ENCODE results near the gene CNST. TPM values are rescaled to one million over a fixed set of nuclear protein-coding genes. Genes with fewer than 3 reads are reported as not detected.

Gene CNST
- total RNA-seq, 1 experiment from 2014 or later = 19.8 TPM

DNA sequence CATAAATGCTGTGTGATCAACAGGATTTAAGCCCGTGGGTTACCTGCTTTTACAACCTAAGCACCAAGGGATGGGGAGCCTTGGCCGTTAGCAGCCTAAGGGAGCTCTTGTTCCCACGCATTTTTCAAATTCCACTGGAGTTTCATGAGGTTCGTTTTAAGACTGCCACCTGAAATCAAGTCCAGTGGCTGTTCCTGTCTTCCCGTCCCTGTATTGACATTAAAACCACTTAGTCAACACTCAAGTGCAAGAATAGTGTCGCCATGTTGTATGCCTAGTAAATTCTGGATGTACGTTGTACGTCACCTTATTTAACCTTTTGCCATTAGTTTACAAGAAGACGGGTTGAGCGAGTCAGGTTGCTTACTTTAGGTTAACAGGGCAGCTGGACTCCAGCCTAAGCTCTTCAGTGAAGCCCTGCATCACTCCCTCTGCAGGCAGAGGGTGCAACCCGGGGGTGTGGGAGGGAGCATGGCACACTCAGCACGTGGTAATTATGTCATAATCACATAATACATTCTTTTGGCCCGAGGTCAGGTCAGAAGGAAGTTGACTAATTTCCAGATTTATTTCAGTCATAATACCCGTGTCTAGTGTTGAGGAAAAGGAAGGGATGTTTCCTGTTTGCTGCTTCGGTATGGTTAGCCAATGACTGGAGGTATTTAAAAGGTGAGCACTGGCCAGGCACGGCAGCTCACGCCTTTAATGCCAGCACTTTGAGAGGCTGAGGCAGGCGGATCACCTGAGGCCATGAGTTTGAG, 42.5 kb downstream of the CNST start:
- H3K4me2 ChIP-seq (ENCODE audit: insufficient read depth, insufficient read length, low read length) = no peak overlapping the region

More for the DNA sequence above, 42.5 kb downstream of the CNST start:
- Histone ChIP-seq H3K56ac (ENCODE audit: insufficient read length, low read depth, low read length) (no peak overlapping the region), H3T11ph (ENCODE audit: low read length) (no peak overlapping the region), H3K27ac (ENCODE audit: insufficient read length, low read depth, low read length) (no peak overlapping the region), H3K27me3 (ENCODE audit: insufficient read depth, low read length) (no peaks in the 10 kb centered on the region), H4K91ac (ENCODE audit: insufficient read length, low read depth, low read length) (no peak overlapping the region), H2AK5ac (ENCODE audit: insufficient read length, low read length) (no peak overlapping the region), H3K4ac (ENCODE audit: low read depth, low read length) (no peak overlapping the region), H3K79me1 (ENCODE audit: insufficient read depth, low read depth, low read length, poor library complexity, severe bottlenecking) (peaks cover 3% of the 10 kb centered on the region), H3K4me1 (ENCODE audit: insufficient read depth, low read length) (no peaks in the 10 kb centered on the region), H3K18ac (ENCODE audit: insufficient read length, low read depth, low read length) (no peak overlapping the region), H3K9me3 (ENCODE audit: control insufficient read depth, low read depth, low read length) (no peaks in the 10 kb centered on the region), H4K5ac (ENCODE audit: insufficient read length, low read depth, low read length) (no peak overlapping the region), H2AFZ (ENCODE audit: low read length) (no peak overlapping the region), H4K8ac (replicated peaks; ENCODE audit: insufficient read length, low read depth, low read length) (no peak overlapping the region), H3K14ac (ENCODE audit: insufficient read depth, low read length) (no peak overlapping the region), H3K23ac (ENCODE audit: insufficient read length, low read depth, low read length) (no peak overlapping the region), H3K23me2 (ENCODE audit: insufficient read length, low read depth, low read length, poor library complexity, severe bottlenecking) (no peaks in the 10 kb centered on the region), H4K20me1 (ENCODE audit: control insufficient read depth, insufficient read depth, insufficient read length) (no peaks in the 10 kb centered on the region), H2BK12ac (ENCODE audit: insufficient read length, low read depth, low read length) (no peak overlapping the region), H3K79me2 (ENCODE audit: insufficient read depth, low read length) (0 out of 2 replicates have a peak, but pooled peaks cover 2% of the 10 kb centered on the region), H2BK15ac (ENCODE audit: low read depth, low read length) (no peak overlapping the region), H2BK120ac (ENCODE audit: low read depth, low read length, poor library complexity, severe bottlenecking) (no peak overlapping the region), H3K9ac (ENCODE audit: extremely low read depth, insufficient read length, low read length) (no peak overlapping the region), H2BK20ac (ENCODE audit: low read depth, low read length, poor library complexity, severe bottlenecking) (no peak overlapping the region), H2BK5ac (ENCODE audit: insufficient read length, low read length) (no peak overlapping the region)
- Mint-ChIP-seq H3K4me1 (peaks cover 17 to 19% of the 10 kb centered on the region in 2 experiments), H3K9me3 (peaks cover 0 to 3% of the 10 kb centered on the region in 2 experiments; a peak in 1 of 5 replicates), H3K27ac (peak overlapping the region in 1 of 3 experiments; percentile 22; a peak in 2 of 7 replicates), H3K4me3 (no peak overlapping the region; a peak in 1 of 5 replicates), H3K36me3 (ENCODE audit: insufficient read depth in 1 of 3, low read depth in 3 of 3) (peaks cover 0 to 2% (median 0%) of the 10 kb centered on the region in 3 experiments; a peak in 2 of 7 replicates), H3K27me3 (ENCODE audit: low read depth) (no peaks in the 10 kb centered on the region)
- DNase-seq = peak; percentile 31
- TF ChIP-seq, protein P1, sequence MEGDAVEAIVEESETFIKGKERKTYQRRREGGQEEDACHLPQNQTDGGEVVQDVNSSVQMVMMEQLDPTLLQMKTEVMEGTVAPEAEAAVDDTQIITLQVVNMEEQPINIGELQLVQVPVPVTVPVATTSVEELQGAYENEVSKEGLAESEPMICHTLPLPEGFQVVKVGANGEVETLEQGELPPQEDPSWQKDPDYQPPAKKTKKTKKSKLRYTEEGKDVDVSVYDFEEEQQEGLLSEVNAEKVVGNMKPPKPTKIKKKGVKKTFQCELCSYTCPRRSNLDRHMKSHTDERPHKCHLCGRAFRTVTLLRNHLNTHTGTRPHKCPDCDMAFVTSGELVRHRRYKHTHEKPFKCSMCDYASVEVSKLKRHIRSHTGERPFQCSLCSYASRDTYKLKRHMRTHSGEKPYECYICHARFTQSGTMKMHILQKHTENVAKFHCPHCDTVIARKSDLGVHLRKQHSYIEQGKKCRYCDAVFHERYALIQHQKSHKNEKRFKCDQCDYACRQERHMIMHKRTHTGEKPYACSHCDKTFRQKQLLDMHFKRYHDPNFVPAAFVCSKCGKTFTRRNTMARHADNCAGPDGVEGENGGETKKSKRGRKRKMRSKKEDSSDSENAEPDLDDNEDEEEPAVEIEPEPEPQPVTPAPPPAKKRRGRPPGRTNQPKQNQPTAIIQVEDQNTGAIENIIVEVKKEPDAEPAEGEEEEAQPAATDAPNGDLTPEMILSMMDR (conservative IDR thresholded peaks at IDR 0.05) = no peak
- WGBS (ENCODE audit: extremely low coverage, insufficient read length, low lambda C conversion rate) = no CpG with 5 or more reads among the region's 18 CpGs
